ENCODE data around the gene SLC2A3. TPM values are rescaled to one million over a fixed set of nuclear protein-coding genes. Genes with fewer than 3 reads are reported as not detected.
"Not testable (repeated sequence)": the region's sequence is repeated elsewhere in the genome, so short reads cannot be mapped to it uniquely, and the experiment has no call there.

The SLC2A3 gene
- polyA plus RNA-seq, 1 donor (not counting 4 experiments of a cell fraction or from before 2014, with no cell fraction given), result 40.5 TPM

- peak overlapping the region; percentile 84 for H3K4me2 ChIP-seq (ENCODE audit: control insufficient read depth, extremely low read depth, insufficient read depth, low read depth, low read length)
- peaks cover 8 to 10% of the 10 kb centered on the region in 2 experiments for H3K36me3 ChIP-seq (ENCODE audit: control insufficient read depth in 2 of 2, extremely low read depth in 1 of 2, insufficient read depth in 2 of 2, low read length in 2 of 2)
- no peak for TF ChIP-seq EZH2 (IDR thresholded peaks at IDR 0.05; ENCODE audit: low read length)
- TF ChIP-seq, protein P1, sequence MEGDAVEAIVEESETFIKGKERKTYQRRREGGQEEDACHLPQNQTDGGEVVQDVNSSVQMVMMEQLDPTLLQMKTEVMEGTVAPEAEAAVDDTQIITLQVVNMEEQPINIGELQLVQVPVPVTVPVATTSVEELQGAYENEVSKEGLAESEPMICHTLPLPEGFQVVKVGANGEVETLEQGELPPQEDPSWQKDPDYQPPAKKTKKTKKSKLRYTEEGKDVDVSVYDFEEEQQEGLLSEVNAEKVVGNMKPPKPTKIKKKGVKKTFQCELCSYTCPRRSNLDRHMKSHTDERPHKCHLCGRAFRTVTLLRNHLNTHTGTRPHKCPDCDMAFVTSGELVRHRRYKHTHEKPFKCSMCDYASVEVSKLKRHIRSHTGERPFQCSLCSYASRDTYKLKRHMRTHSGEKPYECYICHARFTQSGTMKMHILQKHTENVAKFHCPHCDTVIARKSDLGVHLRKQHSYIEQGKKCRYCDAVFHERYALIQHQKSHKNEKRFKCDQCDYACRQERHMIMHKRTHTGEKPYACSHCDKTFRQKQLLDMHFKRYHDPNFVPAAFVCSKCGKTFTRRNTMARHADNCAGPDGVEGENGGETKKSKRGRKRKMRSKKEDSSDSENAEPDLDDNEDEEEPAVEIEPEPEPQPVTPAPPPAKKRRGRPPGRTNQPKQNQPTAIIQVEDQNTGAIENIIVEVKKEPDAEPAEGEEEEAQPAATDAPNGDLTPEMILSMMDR (optimal IDR thresholded peaks at IDR 0.05 in 1 of 3, IDR thresholded peaks at IDR 0.05 in 1 of 3, conservative IDR thresholded peaks at IDR 0.05 in 1 of 3; ENCODE audit: extremely low read depth in 1 of 3, insufficient read depth in 2 of 3, low read length in 3 of 3), result peak; percentile 67 to 94 (median 83)
- peak; percentile 82 for FAIRE-seq
- DNase-seq (ENCODE audit: low read depth, low spot score), result peak; percentile 80
- H3K4me1 ChIP-seq (ENCODE audit: control insufficient read depth, extremely low read depth, insufficient read depth, low read length), result peaks cover 21% of the 10 kb centered on the region
- dilution Hi-C loops (cut with MboI; ENCODE audit: extremely low pct_ligation_motif_present, low sequenced_read_pairs), result no loop called here
- H3K27me3 ChIP-seq (ENCODE audit: control insufficient read depth, extremely low read depth, insufficient read depth, low read length), result no peaks in the 10 kb centered on the region
- H2AFZ ChIP-seq (ENCODE audit: control insufficient read depth, low read length), result peak overlapping the region; percentile 49
- peaks cover 17% of the 10 kb centered on the region for H3K79me2 ChIP-seq (ENCODE audit: control insufficient read depth, insufficient read depth, low read length)
- no peaks in the 10 kb centered on the region for H3K9me3 ChIP-seq (ENCODE audit: control insufficient read depth, low read depth, low read length)
- H3K9me1 ChIP-seq (ENCODE audit: control insufficient read depth, extremely low read depth, insufficient read depth, low read length), result no peaks in the 10 kb centered on the region
- peak overlapping the region; percentile 48 for H3K27ac ChIP-seq (ENCODE audit: control insufficient read depth, insufficient read depth, low read length)
- peak overlapping the region in 1 of 3 experiments; percentile 94 for H3K4me3 ChIP-seq (ENCODE audit: control insufficient read depth in 2 of 3, extremely low read depth in 1 of 3, insufficient read depth in 2 of 3, low read depth in 1 of 3, low read length in 3 of 3)
- peak overlapping the region; percentile 35 for H3K9ac ChIP-seq (ENCODE audit: control insufficient read depth, extremely low read depth, insufficient read depth, low read length)
- H4K20me1 ChIP-seq (ENCODE audit: control insufficient read depth, extremely low read depth, insufficient read depth, low read length), result no peaks in the 10 kb centered on the region
Measured at GRCh38 chr12:7933255-7933726, 2.7 kb downstream of the SLC2A3 start.

DNA sequence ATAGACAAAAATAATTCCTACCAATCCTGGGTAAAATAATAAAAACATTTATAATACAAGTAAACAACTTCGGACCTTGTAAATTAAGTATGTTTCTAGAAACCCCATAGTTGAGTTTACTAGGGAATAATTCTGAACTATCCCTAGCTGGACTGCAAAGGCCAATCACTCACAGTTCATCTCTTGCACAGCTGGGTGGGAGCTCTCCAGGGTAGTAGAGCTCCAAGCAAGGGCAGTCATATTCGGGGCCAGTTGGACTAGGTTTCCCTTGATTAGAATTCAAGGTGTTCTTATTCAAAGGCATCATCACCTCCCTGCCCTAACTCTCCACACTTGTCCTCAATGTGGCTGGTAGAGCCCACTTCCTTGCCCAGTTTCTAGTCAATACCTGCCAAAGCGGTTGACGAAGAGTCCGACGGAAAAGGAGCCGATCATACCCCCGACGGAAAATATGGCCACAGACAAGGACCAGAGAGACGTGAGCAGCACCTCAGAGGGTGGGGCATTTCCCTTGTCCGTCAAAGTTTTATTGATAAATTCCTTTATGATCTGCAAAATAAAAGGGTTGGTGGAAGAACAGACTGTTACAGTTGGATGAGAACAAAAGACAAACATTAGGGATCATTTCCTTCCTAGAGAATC, 3.3 kb downstream of the SLC2A3 start:
- H2AFZ ChIP-seq (ENCODE audit: control insufficient read depth, low read length); H3K9ac ChIP-seq (ENCODE audit: control insufficient read depth, extremely low read depth, insufficient read depth, low read length); H4K20me1 ChIP-seq (ENCODE audit: control insufficient read depth, extremely low read depth, insufficient read depth, low read length); dilution Hi-C loops (cut with MboI; ENCODE audit: extremely low pct_ligation_motif_present, low sequenced_read_pairs); H3K9me1 ChIP-seq (ENCODE audit: control insufficient read depth, extremely low read depth, insufficient read depth, low read length); H3K4me2 ChIP-seq (ENCODE audit: control insufficient read depth, extremely low read depth, insufficient read depth, low read depth, low read length); H3K27ac ChIP-seq (ENCODE audit: control insufficient read depth, insufficient read depth, low read length); H3K4me3 ChIP-seq (ENCODE audit: control insufficient read depth in 2 of 3, extremely low read depth in 1 of 3, insufficient read depth in 2 of 3, low read depth in 1 of 3, low read length in 3 of 3); FAIRE-seq; DNase-seq (ENCODE audit: low read depth, low spot score); H3K9me3 ChIP-seq (ENCODE audit: control insufficient read depth, low read depth, low read length); H3K27me3 ChIP-seq (ENCODE audit: control insufficient read depth, extremely low read depth, insufficient read depth, low read length): not testable (repeated sequence)
- peaks cover 17% of the 10 kb centered on the region for H3K79me2 ChIP-seq (ENCODE audit: control insufficient read depth, insufficient read depth, low read length)
- H3K4me1 ChIP-seq (ENCODE audit: control insufficient read depth, extremely low read depth, insufficient read depth, low read length), result peaks cover 25% of the 10 kb centered on the region
- peaks cover 10% of the 10 kb centered on the region in 2 experiments for H3K36me3 ChIP-seq (ENCODE audit: control insufficient read depth in 2 of 2, extremely low read depth in 1 of 2, insufficient read depth in 2 of 2, low read length in 2 of 2)

Measured in keratinocyte (primary cell).